HepG2 (cell line): ENCODE results near the gene ZFP1. TPM values are rescaled to one million over a fixed set of nuclear protein-coding genes. Genes with fewer than 3 reads are reported as not detected.

Experiments used
- ATRX ChIP-seq: sonication (generic); formaldehyde crosslinking; IDR thresholded peaks from 2 replicates; pipeline ENCODE4 v1.4.0; 2020; ENCODE audit warnings: missing genetic modification reagents, borderline replicate concordance
- CREM ChIP-seq, 2 experiments: sonication (generic) in 1 of 2; formaldehyde crosslinking in 1 of 2; IDR thresholded peaks; 2 replicates each; pipeline versions ENCODE4 v1.4.0 to v1.6.1; 2016 to 2020; ENCODE audit warnings: antibody characterized with exemption in 1 of 2, mild to moderate bottlenecking in 1 of 2, missing genetic modification reagents in 1 of 2
- EHMT2 ChIP-seq: fragments of 200-600 bp; sonication (generic); IDR thresholded peaks from 2 replicates; pipeline ENCODE4 v1.7.0; 2017; ENCODE audit warnings: antibody characterized with exemption, low read depth, low read length, borderline replicate concordance
- HMGA1 ChIP-seq: sonication (generic); formaldehyde crosslinking; conservative IDR thresholded peaks from 2 replicates; pipeline ENCODE4 v1.4.0; 2020; ENCODE audit warnings: missing genetic modification reagents
- HOXD1 ChIP-seq: sonication (generic); formaldehyde crosslinking; IDR thresholded peaks from 2 replicates; pipeline ENCODE4 v1.5.0; 2020; ENCODE audit warnings: missing genetic modification reagents
- KDM2A ChIP-seq: sonication (generic); formaldehyde crosslinking; IDR thresholded peaks from 2 replicates; pipeline ENCODE4 v1.4.0; 2020; ENCODE audit warnings: low read depth, missing genetic modification reagents, borderline replicate concordance
- MAX ChIP-seq: IDR thresholded peaks from 2 replicates; pipeline ENCODE4 v1.6.1; 2012; ENCODE audit warnings: inconsistent platforms
- RORA ChIP-seq: sonication (generic); formaldehyde crosslinking; IDR thresholded peaks from 2 replicates; pipeline ENCODE4 v1.5.0; 2020; ENCODE audit warnings: mild to moderate bottlenecking, missing genetic modification reagents, moderate library complexity
- SIX1 ChIP-seq: sonication (generic); formaldehyde crosslinking; IDR thresholded peaks from 2 replicates; pipeline ENCODE4 v1.4.0; 2020; ENCODE audit warnings: missing genetic modification reagents, borderline replicate concordance
- SP1 ChIP-seq, 2 experiments: fragments of 450-650 bp in 1 of 2; sonication (generic) in 1 of 2; formaldehyde crosslinking in 1 of 2; IDR thresholded peaks; 2 replicates each; pipeline versions ENCODE4 v1.4.0 to v1.6.1; 2016 to 2020; ENCODE audit warnings: missing genetic modification reagents in 1 of 2
- ZBTB4 ChIP-seq: sonication (generic); formaldehyde crosslinking; IDR thresholded peaks from 2 replicates; pipeline ENCODE4 v1.4.0; 2020; ENCODE audit warnings: missing genetic modification reagents, mild to moderate bottlenecking, borderline replicate concordance
- ZMYM2 ChIP-seq: sonication (generic); formaldehyde crosslinking; IDR thresholded peaks from 2 replicates; pipeline ENCODE4 v1.8.0; 2022; ENCODE audit warnings: mild to moderate bottlenecking, missing genetic modification reagents
- ZNF101 ChIP-seq: sonication (generic); formaldehyde crosslinking; IDR thresholded peaks from 2 replicates; pipeline ENCODE4 v1.4.0; 2020; ENCODE audit warnings: mild to moderate bottlenecking, low read depth, missing genetic modification reagents, borderline replicate concordance
- ZNF18 ChIP-seq: sonication (generic); formaldehyde crosslinking; IDR thresholded peaks from 2 replicates; pipeline ENCODE4 v1.8.0; 2022; ENCODE audit warnings: mild to moderate bottlenecking, missing genetic modification reagents; ENCODE audit not compliant: insufficient replicate concordance
- ZNF24 ChIP-seq: fragments of 450-650 bp; IDR thresholded peaks from 2 replicates; pipeline ENCODE4 v1.6.1; 2017; ENCODE audit warnings: antibody characterized with exemption, mild to moderate bottlenecking
- ZNF296 ChIP-seq: sonication (generic); formaldehyde crosslinking; conservative IDR thresholded peaks from 2 replicates; pipeline ENCODE4 v1.5.0; 2020; ENCODE audit warnings: mild to moderate bottlenecking, missing genetic modification reagents
- ZNF460 ChIP-seq: sonication (generic); formaldehyde crosslinking; IDR thresholded peaks from 2 replicates; pipeline ENCODE4 v1.5.1; 2020; ENCODE audit warnings: missing genetic modification reagents, mild to moderate bottlenecking, borderline replicate concordance
- ZNF572 ChIP-seq: sonication (generic); formaldehyde crosslinking; IDR thresholded peaks from 2 replicates; pipeline ENCODE4 v1.5.1; 2020; ENCODE audit warnings: mild to moderate bottlenecking, missing genetic modification reagents
- ZNF576 ChIP-seq: sonication (generic); formaldehyde crosslinking; IDR thresholded peaks from 2 replicates; pipeline ENCODE4 v1.4.0; 2020; ENCODE audit warnings: mild to moderate bottlenecking, missing genetic modification reagents
- ZNF776 ChIP-seq: sonication (generic); formaldehyde crosslinking; IDR thresholded peaks from 2 replicates; pipeline ENCODE4 v1.4.0; 2020; ENCODE audit warnings: mild to moderate bottlenecking, missing genetic modification reagents
- ZNF883 ChIP-seq: sonication (generic); formaldehyde crosslinking; IDR thresholded peaks from 2 replicates; pipeline ENCODE4 v1.5.1; 2020; ENCODE audit warnings: mild to moderate bottlenecking, missing genetic modification reagents; ENCODE audit errors: not compliant biosample characterization
- polyA plus RNA-seq, 8 experiments: library from polyadenylated mRNA; depleted of rRNA in 3 of 8; stranded (reverse) in 7 of 8; unstranded in 1 of 8; fragments of >200 nt; fragmentation: Illumina TruSeq in 4 of 8; extraction: Trizol in 4 of 8; gene quantifications; 2 replicates each; pipeline versions ENCODE4 v1.2.1 to v1.2.3, GENCODE V29; 2011 to 2016; ENCODE audit warnings: low read depth in 4 of 8, missing spikeins in 1 of 8, mixed read lengths in 1 of 8; ENCODE audit not compliant: insufficient read depth in 1 of 8
- total RNA-seq, 5 experiments: library from RNA; depleted of rRNA; stranded (reverse); fragments of >200 nt; fragmentation: Illumina TruSeq; extraction: Trizol; gene quantifications; 2 replicates each; pipeline ENCODE4 v1.2.3, GENCODE V29; 2016; ENCODE audit warnings: low read depth in 1 of 5
- TF ChIP-seq, protein P1 (sequence below): sonication (generic); formaldehyde crosslinking; IDR thresholded peaks from 2 replicates; pipeline ENCODE4 v1.8.0; 2022; ENCODE audit warnings: low read depth, missing genetic modification reagents

ZFP1 gene
- total and polyA plus RNA-seq, 2 of the 13 experiments (the other 11 are each of a cell fraction or from before 2014, with no cell fraction given), result 8.3 to 14.0 TPM

GRCh38 chr16:75110637-75111513 lies 37.4 kb upstream of the ZFP1 start (continued):
- TF ChIP-seq ZBTB4 (CRISPR knock-in tag) (no peak), ZNF572 (CRISPR knock-in tag) (0 out of 2 replicates have a peak, but pooled peaks have one; percentile 28), ZNF776 (CRISPR knock-in tag) (no peak), ZMYM2 (CRISPR knock-in tag) (no peak), ZNF460 (CRISPR knock-in tag) (no peak), HOXD1 (no peak), RORA (CRISPR knock-in tag) (no peak), MAX (peak; percentile 74), ZNF18 (CRISPR knock-in tag) (peak; percentile 32), EHMT2 (no peak), ZNF576 (CRISPR knock-in tag) (no peak), KDM2A (peak; percentile 95), ATRX (CRISPR knock-in tag) (no peak), SIX1 (CRISPR knock-in tag) (no peak), SP1 (IDR thresholded peaks at IDR 0.05) (no peak), SP1 (CRISPR knock-in tag; IDR thresholded peaks at IDR 0.05) (no peak; the same call in 1 of the 2 replicates), HMGA1 (CRISPR knock-in tag) (no peak), ZNF296 (0 out of 2 replicates have a peak, but pooled peaks have one; percentile 23), CREM (IDR thresholded peaks at IDR 0.05) (no peak), CREM (CRISPR knock-in tag; IDR thresholded peaks at IDR 0.05) (no peak), ZNF101 (CRISPR knock-in tag) (no peak), ZNF883 (CRISPR knock-in tag) (peak; percentile 34), ZNF24 (no peak)
- TF ChIP-seq, protein P1, sequence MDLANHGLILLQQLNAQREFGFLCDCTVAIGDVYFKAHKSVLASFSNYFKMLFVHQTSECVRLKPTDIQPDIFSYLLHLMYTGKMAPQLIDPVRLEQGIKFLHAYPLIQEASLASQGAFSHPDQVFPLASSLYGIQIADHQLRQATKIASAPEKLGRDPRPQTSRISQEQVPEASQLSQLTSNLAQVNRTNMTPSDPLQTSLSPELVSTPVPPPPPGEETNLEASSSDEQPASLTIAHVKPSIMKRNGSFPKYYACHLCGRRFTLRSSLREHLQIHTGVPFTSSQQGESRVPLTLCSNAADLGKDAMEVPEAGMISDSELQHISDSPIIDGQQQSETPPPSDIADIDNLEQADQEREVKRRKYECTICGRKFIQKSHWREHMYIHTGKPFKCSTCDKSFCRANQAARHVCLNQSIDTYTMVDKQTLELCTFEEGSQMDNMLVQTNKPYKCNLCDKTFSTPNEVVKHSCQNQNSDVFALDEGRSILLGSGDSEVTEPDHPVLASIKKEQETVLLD (CRISPR knock-in tag), result no peak
